Upper lobe of left lung (tissue), 4 donors: ENCODE data around the gene FBXW7.

Experiments
- EP300 ChIP-seq, 4 donors: sonication (generic); formaldehyde crosslinking; IDR thresholded peaks; one replicate each; pipeline ENCODE4 v1.5.1; 2017; ENCODE audit warnings: antibody characterized with exemption in 4 of 4, control low read depth in 2 of 4
- POLR2A ChIP-seq, 4 donors: fragments of 450-650 bp; IDR thresholded peaks; one replicate each; pipeline ENCODE4 v1.5.1; 2016 to 2017; ENCODE audit warnings: antibody characterized with exemption in 4 of 4, mild to moderate bottlenecking in 2 of 4
- POLR2AphosphoS5 ChIP-seq, 2 donors: sonication (generic); formaldehyde crosslinking; IDR thresholded peaks; one replicate each; pipeline ENCODE4 v1.5.1; 2017; ENCODE audit warnings: antibody characterized with exemption in 2 of 2
- TF ChIP-seq, protein P1 (sequence below), 6 experiments: fragments of 450-650 bp in 4 of 6; fragments of 200-600 bp in 2 of 6; sonication (generic) in 2 of 6; IDR thresholded peaks; one replicate each; pipeline ENCODE4 v1.5.1; 2016 to 2019; ENCODE audit warnings: antibody characterized with exemption in 6 of 6

DNA sequence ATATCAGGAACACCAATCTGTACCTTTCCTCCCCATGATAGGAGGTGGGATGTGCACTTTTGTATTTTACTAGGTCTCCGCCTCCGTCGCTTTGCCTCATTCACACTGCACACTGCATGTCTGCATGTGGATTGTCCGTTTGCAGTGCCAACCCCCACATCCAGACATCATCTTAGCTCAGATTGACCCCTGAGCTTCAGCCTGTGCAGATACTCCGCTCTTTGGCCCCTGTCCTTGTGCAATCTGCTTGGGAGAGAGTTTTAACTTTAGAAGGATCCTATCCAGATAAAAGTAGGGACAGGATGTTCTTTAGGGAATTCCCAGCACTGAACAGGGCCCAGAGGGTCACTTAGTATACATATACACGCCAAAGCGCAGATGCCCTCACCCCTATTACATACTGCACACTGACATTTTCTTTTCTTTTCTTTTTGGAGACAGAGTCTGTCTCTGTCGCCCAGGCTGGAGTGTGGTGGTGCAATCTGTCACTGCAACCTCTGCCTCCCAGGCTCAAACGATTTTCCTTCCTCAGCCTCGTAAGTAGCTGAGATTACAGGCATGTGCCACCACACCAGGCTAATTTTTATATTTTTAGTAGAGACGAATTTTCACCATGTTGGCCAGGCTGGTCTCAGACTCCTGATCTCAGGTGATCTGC, 43.3 kb upstream of the FBXW7 start:
- TF ChIP-seq, protein P1, sequence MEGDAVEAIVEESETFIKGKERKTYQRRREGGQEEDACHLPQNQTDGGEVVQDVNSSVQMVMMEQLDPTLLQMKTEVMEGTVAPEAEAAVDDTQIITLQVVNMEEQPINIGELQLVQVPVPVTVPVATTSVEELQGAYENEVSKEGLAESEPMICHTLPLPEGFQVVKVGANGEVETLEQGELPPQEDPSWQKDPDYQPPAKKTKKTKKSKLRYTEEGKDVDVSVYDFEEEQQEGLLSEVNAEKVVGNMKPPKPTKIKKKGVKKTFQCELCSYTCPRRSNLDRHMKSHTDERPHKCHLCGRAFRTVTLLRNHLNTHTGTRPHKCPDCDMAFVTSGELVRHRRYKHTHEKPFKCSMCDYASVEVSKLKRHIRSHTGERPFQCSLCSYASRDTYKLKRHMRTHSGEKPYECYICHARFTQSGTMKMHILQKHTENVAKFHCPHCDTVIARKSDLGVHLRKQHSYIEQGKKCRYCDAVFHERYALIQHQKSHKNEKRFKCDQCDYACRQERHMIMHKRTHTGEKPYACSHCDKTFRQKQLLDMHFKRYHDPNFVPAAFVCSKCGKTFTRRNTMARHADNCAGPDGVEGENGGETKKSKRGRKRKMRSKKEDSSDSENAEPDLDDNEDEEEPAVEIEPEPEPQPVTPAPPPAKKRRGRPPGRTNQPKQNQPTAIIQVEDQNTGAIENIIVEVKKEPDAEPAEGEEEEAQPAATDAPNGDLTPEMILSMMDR (IDR thresholded peaks at IDR 0.05): no peak
- no peak for TF ChIP-seq POLR2A (IDR thresholded peaks at IDR 0.05)
- TF ChIP-seq EP300 (IDR thresholded peaks at IDR 0.05): no peak
- TF ChIP-seq POLR2AphosphoS5 (IDR thresholded peaks at IDR 0.05): no peak
